Smooth muscle cell of bladder (primary cell): ENCODE measurements around the gene OLIG3. TPM values are rescaled to one million over a fixed set of nuclear protein-coding genes. Genes with fewer than 3 reads are reported as not detected.

ENCODE experiments used
- total RNA-seq: library from RNA; depleted of rRNA; stranded (reverse); fragments of >200 nt; gene quantifications from 2 replicates; pipeline ENCODE4 v1.2.3, GENCODE V29; 2014

OLIG3 gene
- not detected in 2 replicates for total RNA-seq

GRCh38 chr6:137494281-137494987 lies at the start of gene OLIG3:
TSS of gene OLIG3 (minus strand) at chr6:137494394. CDS start at chr6:137494170, 224 bp downstream.

